WTC11 (cell line): ENCODE data around the gene TYW1B.

ENCODE experiments used
- ATF1 ChIP-seq: sonication (generic); formaldehyde crosslinking; IDR thresholded peaks from 2 replicates; pipeline ENCODE4 v1.8.1; 2023; ENCODE audit warnings: mild to moderate bottlenecking, moderate library complexity, missing genetic modification reagents
- CREM ChIP-seq: sonication (generic); formaldehyde crosslinking; IDR thresholded peaks from 2 replicates; pipeline ENCODE4 v1.8.1; 2022; ENCODE audit warnings: mild to moderate bottlenecking, missing genetic modification reagents, moderate library complexity
- ESRRA ChIP-seq: sonication (generic); formaldehyde crosslinking; IDR thresholded peaks from 2 replicates; pipeline ENCODE4 v1.8.1; 2022; ENCODE audit warnings: mild to moderate bottlenecking, missing genetic modification reagents, borderline replicate concordance
- FOXJ3 ChIP-seq: sonication (generic); formaldehyde crosslinking; IDR thresholded peaks from 2 replicates; pipeline ENCODE4 v1.9.0; 2021; ENCODE audit warnings: missing genetic modification reagents, mild to moderate bottlenecking, borderline replicate concordance
- NR1H2 ChIP-seq: sonication (generic); formaldehyde crosslinking; IDR thresholded peaks from 2 replicates; pipeline ENCODE4 v1.9.0; 2021; ENCODE audit warnings: mild to moderate bottlenecking, moderate library complexity, missing genetic modification reagents
- RELA ChIP-seq: sonication (generic); formaldehyde crosslinking; IDR thresholded peaks from 2 replicates; pipeline ENCODE4 v1.8.1; 2022; ENCODE audit warnings: missing genetic modification reagents, mild to moderate bottlenecking, borderline replicate concordance
- ZNF317 ChIP-seq: sonication (generic); formaldehyde crosslinking; IDR thresholded peaks from 2 replicates; pipeline ENCODE4 v1.8.1; 2023; ENCODE audit warnings: low read depth, mild to moderate bottlenecking, moderate library complexity, missing genetic modification reagents, borderline replicate concordance
- TF ChIP-seq, protein P1 (sequence below): fragments of 200-600 bp; IDR thresholded peaks from 2 replicates; pipeline ENCODE4 v1.8.0; 2022; ENCODE audit warnings: antibody characterized with exemption
- TF ChIP-seq, protein P2 (sequence below): sonication (generic); formaldehyde crosslinking; IDR thresholded peaks from 2 replicates; pipeline ENCODE4 v1.8.0; 2022; ENCODE audit warnings: mild to moderate bottlenecking, missing genetic modification reagents
- TF ChIP-seq, protein P3 (sequence below): sonication (generic); formaldehyde crosslinking; IDR thresholded peaks from 2 replicates; pipeline ENCODE4 v1.8.0; 2022; ENCODE audit warnings: mild to moderate bottlenecking, missing genetic modification reagents
- TF ChIP-seq, protein P4 (sequence below): sonication (generic); formaldehyde crosslinking; IDR thresholded peaks from 2 replicates; pipeline ENCODE4 v1.8.0; 2022; ENCODE audit warnings: mild to moderate bottlenecking, missing genetic modification reagents

DNA sequence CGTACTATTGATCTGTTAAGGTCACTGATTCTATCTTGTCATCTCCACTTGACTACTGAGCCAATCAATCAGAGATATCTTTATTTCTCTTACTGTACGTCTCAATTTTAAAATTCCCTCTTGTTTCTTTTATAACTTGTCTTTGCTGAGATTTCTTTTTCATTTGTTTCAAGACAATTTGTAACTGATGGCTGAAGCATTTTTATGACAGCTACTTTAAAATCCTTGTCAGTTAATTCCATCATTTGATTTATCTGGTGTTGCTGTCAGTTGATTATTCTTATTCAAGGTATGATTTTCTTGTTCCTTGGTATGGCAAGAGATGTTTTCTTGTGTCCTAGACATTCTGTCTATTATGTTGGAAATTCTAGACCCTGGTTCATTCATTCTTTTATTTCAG, 76.6 kb downstream of the TYW1B start:
- no peak for TF ChIP-seq ESRRA (CRISPR knock-in tag)
- no peak for TF ChIP-seq ATF1
- TF ChIP-seq, protein P1, sequence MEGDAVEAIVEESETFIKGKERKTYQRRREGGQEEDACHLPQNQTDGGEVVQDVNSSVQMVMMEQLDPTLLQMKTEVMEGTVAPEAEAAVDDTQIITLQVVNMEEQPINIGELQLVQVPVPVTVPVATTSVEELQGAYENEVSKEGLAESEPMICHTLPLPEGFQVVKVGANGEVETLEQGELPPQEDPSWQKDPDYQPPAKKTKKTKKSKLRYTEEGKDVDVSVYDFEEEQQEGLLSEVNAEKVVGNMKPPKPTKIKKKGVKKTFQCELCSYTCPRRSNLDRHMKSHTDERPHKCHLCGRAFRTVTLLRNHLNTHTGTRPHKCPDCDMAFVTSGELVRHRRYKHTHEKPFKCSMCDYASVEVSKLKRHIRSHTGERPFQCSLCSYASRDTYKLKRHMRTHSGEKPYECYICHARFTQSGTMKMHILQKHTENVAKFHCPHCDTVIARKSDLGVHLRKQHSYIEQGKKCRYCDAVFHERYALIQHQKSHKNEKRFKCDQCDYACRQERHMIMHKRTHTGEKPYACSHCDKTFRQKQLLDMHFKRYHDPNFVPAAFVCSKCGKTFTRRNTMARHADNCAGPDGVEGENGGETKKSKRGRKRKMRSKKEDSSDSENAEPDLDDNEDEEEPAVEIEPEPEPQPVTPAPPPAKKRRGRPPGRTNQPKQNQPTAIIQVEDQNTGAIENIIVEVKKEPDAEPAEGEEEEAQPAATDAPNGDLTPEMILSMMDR: no peak
- TF ChIP-seq NR1H2 (CRISPR knock-in tag): no peak
- TF ChIP-seq, protein P2, sequence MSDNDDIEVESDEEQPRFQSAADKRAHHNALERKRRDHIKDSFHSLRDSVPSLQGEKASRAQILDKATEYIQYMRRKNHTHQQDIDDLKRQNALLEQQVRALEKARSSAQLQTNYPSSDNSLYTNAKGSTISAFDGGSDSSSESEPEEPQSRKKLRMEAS: no peak
- TF ChIP-seq, protein P3, sequence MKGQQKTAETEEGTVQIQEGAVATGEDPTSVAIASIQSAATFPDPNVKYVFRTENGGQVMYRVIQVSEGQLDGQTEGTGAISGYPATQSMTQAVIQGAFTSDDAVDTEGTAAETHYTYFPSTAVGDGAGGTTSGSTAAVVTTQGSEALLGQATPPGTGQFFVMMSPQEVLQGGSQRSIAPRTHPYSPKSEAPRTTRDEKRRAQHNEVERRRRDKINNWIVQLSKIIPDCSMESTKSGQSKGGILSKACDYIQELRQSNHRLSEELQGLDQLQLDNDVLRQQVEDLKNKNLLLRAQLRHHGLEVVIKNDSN: no peak
- TF ChIP-seq ZNF317 (CRISPR knock-in tag): no peak
- no peak for TF ChIP-seq RELA (CRISPR knock-in tag)
- TF ChIP-seq, protein P4, sequence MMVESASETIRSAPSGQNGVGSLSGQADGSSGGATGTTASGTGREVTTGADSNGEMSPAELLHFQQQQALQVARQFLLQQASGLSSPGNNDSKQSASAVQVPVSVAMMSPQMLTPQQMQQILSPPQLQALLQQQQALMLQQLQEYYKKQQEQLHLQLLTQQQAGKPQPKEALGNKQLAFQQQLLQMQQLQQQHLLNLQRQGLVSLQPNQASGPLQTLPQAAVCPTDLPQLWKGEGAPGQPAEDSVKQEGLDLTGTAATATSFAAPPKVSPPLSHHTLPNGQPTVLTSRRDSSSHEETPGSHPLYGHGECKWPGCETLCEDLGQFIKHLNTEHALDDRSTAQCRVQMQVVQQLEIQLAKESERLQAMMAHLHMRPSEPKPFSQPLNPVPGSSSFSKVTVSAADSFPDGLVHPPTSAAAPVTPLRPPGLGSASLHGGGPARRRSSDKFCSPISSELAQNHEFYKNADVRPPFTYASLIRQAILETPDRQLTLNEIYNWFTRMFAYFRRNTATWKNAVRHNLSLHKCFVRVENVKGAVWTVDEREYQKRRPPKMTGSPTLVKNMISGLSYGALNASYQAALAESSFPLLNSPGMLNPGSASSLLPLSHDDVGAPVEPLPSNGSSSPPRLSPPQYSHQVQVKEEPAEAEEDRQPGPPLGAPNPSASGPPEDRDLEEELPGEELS: no peak
- TF ChIP-seq FOXJ3 (CRISPR knock-in tag): no peak
- no peak for TF ChIP-seq CREM (CRISPR knock-in tag)
